GM12878 (cell line): ENCODE results near the gene SPRN. TPM values are rescaled to one million over a fixed set of nuclear protein-coding genes. Genes with fewer than 3 reads are reported as not detected.

Source experiments
- ATAC-seq: fragments of 200-7000 bp; cut with Tn5 transposase; 3 replicates; pipeline ENCODE4 v1.9.1; 2020; ENCODE audit warnings: mild to moderate bottlenecking, moderate library complexity
- BruUV-seq: library from RNA; stranded (reverse); fragments of 400-500 nt; replicated peaks from 2 replicates; lab custom pipeline; 2021; lab: Mats Ljungman, UMichigan
- CTCF ChIA-PET: fragments of 300-600 bp; sonication (Branson Sonifier 250); formaldehyde crosslinking; extraction: SDS; loops from one replicate; lab custom pipeline; 2021; ENCODE audit warnings: inconsistent platforms; lab: Yijun Ruan, JAX
- POLR2A ChIA-PET: fragments of 350-600 bp; formaldehyde crosslinking; extraction: SDS; loops from one replicate; lab custom pipeline; 2021; ENCODE audit warnings: inconsistent platforms; lab: Charles Lee
- RAD21 ChIA-PET: fragments of 300-600 bp; sonication (Branson Sonifier 250); formaldehyde crosslinking; loops from one replicate; lab custom pipeline; 2023; ENCODE audit warnings: antibody characterized with exemption; ENCODE audit not compliant: unreplicated experiment; lab: Charles Lee
- SMC1A ChIA-PET: fragments of 300-600 bp; sonication (Branson Sonifier 250); formaldehyde crosslinking; loops from one replicate; lab custom pipeline; 2023; ENCODE audit not compliant: unreplicated experiment, uncharacterized antibody; lab: Charles Lee
- DNase-seq: peaks from one replicate; pipeline ENCODE4 v3.0.0-alpha.2; 2011; ENCODE audit warnings: low read depth, low spot score
- FAIRE-seq: peaks from 3 replicates; lab custom pipeline; 2011; peaks lifted over from hg19 to GRCh38; lab: Jason Lieb, UNC
- H2AFZ ChIP-seq: 2 replicates; pipeline ENCODE4 v1.6.0; 2011; ENCODE audit warnings: low read depth, low read length, control low read depth; ENCODE audit not compliant: control insufficient read depth
- H3K27ac ChIP-seq: 2 replicates; pipeline ENCODE4 v1.5.1; 2011; ENCODE audit warnings: control low read depth; ENCODE audit not compliant: control insufficient read depth, insufficient read depth
- H3K27me3 ChIP-seq, 2 experiments: replicated peaks in 1 of 2; 2 replicates each; pipeline versions ENCODE4 v1.6.0 to v1.6.1; 2011; ENCODE audit warnings: low read length in 1 of 2; ENCODE audit not compliant: control insufficient read depth in 2 of 2, insufficient read depth in 2 of 2
- H3K36me3 ChIP-seq, 2 experiments: 2 replicates each; pipeline ENCODE4 v1.5.1; 2011; ENCODE audit warnings: low read length in 1 of 2; ENCODE audit not compliant: control insufficient read depth in 2 of 2, insufficient read depth in 2 of 2
- H3K4me1 ChIP-seq: 2 replicates; pipeline ENCODE4 v1.6.1; 2011; ENCODE audit warnings: mild to moderate bottlenecking, low read length, moderate library complexity, mixed read lengths; ENCODE audit not compliant: control insufficient read depth, insufficient read depth
- H3K4me2 ChIP-seq: 2 replicates; pipeline ENCODE4 v1.6.0; 2011; ENCODE audit warnings: control low read depth; ENCODE audit not compliant: control insufficient read depth, insufficient read depth
- H3K4me3 ChIP-seq: fragments of 200-600 bp; sonication (generic); 2 replicates; pipeline ENCODE4 v1.5.1; 2016
- H3K79me2 ChIP-seq: 2 replicates; pipeline ENCODE4 v1.6.0; 2011; ENCODE audit warnings: low read length; ENCODE audit not compliant: control insufficient read depth, insufficient read depth
- H3K9ac ChIP-seq: 2 replicates; pipeline ENCODE4 v1.8.0; 2011; ENCODE audit warnings: low read length, control low read depth, mixed read lengths; ENCODE audit not compliant: control insufficient read depth, insufficient read depth
- H3K9me3 ChIP-seq: replicated peaks from 3 replicates; pipeline ENCODE4 v1.5.1; 2011; ENCODE audit warnings: mild to moderate bottlenecking, low read length; ENCODE audit not compliant: control insufficient read depth, insufficient read depth
- H4K20me1 ChIP-seq: 2 replicates; pipeline ENCODE4 v1.6.0; 2011; ENCODE audit not compliant: control insufficient read depth, insufficient read depth
- CBFB ChIP-seq: IDR thresholded peaks from 2 replicates; pipeline ENCODE4 v1.6.1; 2016; ENCODE audit warnings: antibody characterized with exemption, low read depth
- CREB1 ChIP-seq: IDR thresholded peaks from 2 replicates; pipeline ENCODE4 v1.6.1; 2012; ENCODE audit warnings: low read depth, mild to moderate bottlenecking, inconsistent platforms
- GABPA ChIP-seq: IDR thresholded peaks from 2 replicates; pipeline ENCODE4 v1.6.1; 2014; ENCODE audit warnings: antibody characterized with exemption, low read depth, mild to moderate bottlenecking, inconsistent platforms
- HCFC1 ChIP-seq: fragments of 150-350 bp; IDR thresholded peaks from 2 replicates; pipeline ENCODE4 v1.6.1; 2014; ENCODE audit warnings: low read length
- PBX3 ChIP-seq: IDR thresholded peaks from 2 replicates; pipeline ENCODE4 v1.6.1; 2011; ENCODE audit warnings: mild to moderate bottlenecking, low read depth, low read length, moderate library complexity; ENCODE audit not compliant: insufficient replicate concordance
- POLR2AphosphoS5 ChIP-seq: IDR thresholded peaks from 2 replicates; pipeline ENCODE4 v1.6.1; 2011; ENCODE audit warnings: mild to moderate bottlenecking, low read length, inconsistent platforms
- SIX5 ChIP-seq: IDR thresholded peaks from 2 replicates; pipeline ENCODE4 v1.6.1; 2011; ENCODE audit warnings: mild to moderate bottlenecking, low read depth, low read length, moderate library complexity; ENCODE audit not compliant: severe bottlenecking
- STAT1 ChIP-seq: fragments of 450-650 bp; conservative IDR thresholded peaks from 2 replicates; pipeline ENCODE4 v1.6.1; 2014; ENCODE audit warnings: antibody characterized with exemption, mild to moderate bottlenecking
- ZNF217 ChIP-seq: fragments of 450-650 bp; IDR thresholded peaks from 2 replicates; pipeline ENCODE4 v1.6.1; 2017; ENCODE audit warnings: antibody characterized with exemption, mild to moderate bottlenecking
- ZSCAN29 ChIP-seq: fragments of 450-650 bp; IDR thresholded peaks from 2 replicates; pipeline ENCODE4 v1.6.1; 2017; ENCODE audit warnings: mild to moderate bottlenecking, moderate library complexity
- WGBS: methylation state at CpG from one replicate; pipeline ENCODE4 v1.1.6; 2016; ENCODE audit warnings: low lambda C conversion rate; ENCODE audit not compliant: insufficient replicate concordance, insufficient coverage; ENCODE audit errors: missing lambda C conversion rate; 5-methylcytosine and 5-hydroxymethylcytosine counted together
- in situ Hi-C: fragments of 300-500 bp; cut with MboI; formaldehyde crosslinking; loops from 9 replicates; pipeline ENCODE4 v1.14.3; 2018; ENCODE audit warnings: mixed read lengths
- intact Hi-C: fragments of 100-400 bp; cut with micrococcal nuclease; formaldehyde crosslinking; loops from one replicate; pipeline ENCODE4 v1.14.2; 2022; ENCODE audit not compliant: unreplicated experiment
- polyA plus RNA-seq, 11 experiments: library from polyadenylated mRNA; depleted of rRNA in 4 of 11; unstranded in 6 of 11; stranded (reverse) in 5 of 11; fragments of >200 nt; fragmentation: Nextera tagmentation in 4 of 11; fragmentation: Illumina TruSeq in 1 of 11; extraction: Ambion mirVana in 4 of 11; extraction: Trizol in 1 of 11; gene quantifications; 1 replicate in 1 of 11; 2 replicates in 10 of 11; pipeline versions ENCODE4 v1.2.1 to v1.2.3, GENCODE V29; 2011 to 2016; ENCODE audit warnings: inconsistent platforms in 2 of 11, missing spikeins in 2 of 11, low read depth in 1 of 11
- total RNA-seq, 4 experiments: library from RNA; depleted of rRNA in 3 of 4; stranded (reverse); fragments of >200 nt in 3 of 4; fragmentation: Illumina TruSeq in 1 of 4; extraction: Trizol in 1 of 4; gene quantifications; 2 replicates each; pipeline versions ENCODE4 v1.2.1 to v1.2.3, GENCODE V29; 2013 to 2021
- TF ChIP-seq, protein P1 (sequence below): fragments of 450-650 bp; IDR thresholded peaks from 2 replicates; pipeline ENCODE4 v1.6.1; 2017; ENCODE audit warnings: borderline replicate concordance
- TF ChIP-seq, protein P2 (sequence below): fragments of 450-650 bp; conservative IDR thresholded peaks from 2 replicates; pipeline ENCODE4 v1.6.1; 2017; ENCODE audit warnings: mild to moderate bottlenecking, moderate library complexity

SPRN gene
- total and polyA plus RNA-seq, 10 of the 15 experiments (the other 5 are each of a cell fraction or from before 2014, with no cell fraction given), result 0.03 to 0.96 (median 0.46) TPM; not detected in 6

DNA sequence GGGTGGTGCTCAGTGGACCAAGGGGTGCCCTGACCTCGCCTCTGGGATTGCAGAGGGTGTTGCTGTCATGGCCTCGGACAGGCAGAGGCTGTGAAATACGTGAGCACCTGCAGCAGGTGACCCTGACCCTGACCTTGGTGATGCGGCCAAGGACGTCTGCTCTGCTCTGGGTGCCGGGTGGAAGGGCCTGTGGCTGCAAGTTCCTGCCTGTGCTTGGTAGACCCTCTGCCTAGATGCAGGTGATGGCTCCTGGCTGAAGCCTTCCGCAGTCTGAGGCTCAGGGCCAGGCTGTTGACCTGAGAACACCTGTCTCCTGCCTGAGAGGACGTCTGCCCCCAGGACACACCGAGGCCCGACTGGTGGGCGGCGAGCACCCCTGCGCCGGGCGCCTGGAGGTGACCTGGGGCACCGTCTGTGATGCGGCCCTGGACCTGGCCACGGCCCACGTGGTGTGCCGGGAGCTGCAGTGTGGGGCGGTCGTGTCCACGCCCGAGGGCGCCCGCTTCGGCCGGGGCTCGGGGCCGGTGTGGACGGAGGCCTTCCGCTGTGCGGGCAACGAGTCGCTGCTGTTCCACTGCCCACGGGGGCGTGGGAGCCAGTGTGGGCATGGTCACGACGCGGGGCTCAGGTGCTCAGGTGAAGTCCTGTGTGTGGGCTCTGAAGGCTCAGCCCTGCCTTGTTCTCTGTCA is 33.7 kb upstream of the SPRN start:
- no peak for ATAC-seq
- DNase-seq, result no peak
- RAD21 ChIA-PET, result no interaction called here
- no peak overlapping the region for H2AFZ ChIP-seq
- H3K9ac ChIP-seq, result no peak overlapping the region
- no peaks in the 10 kb centered on the region for H3K27me3 ChIP-seq
- SMC1A ChIA-PET, result no interaction called here
- H4K20me1 ChIP-seq, result no peaks in the 10 kb centered on the region
- intact Hi-C loops, result no loop called here
- H3K4me1 ChIP-seq, result no peaks in the 10 kb centered on the region
- H3K9me3 ChIP-seq, result no peaks in the 10 kb centered on the region; the same call in 2 of the 3 replicates
- FAIRE-seq, result no peak
- TF ChIP-seq STAT1, result no peak
- POLR2A ChIA-PET, result no interaction called here
- BruUV-seq, result no TSS peak
- CTCF ChIA-PET, result no interaction called here
- H3K79me2 ChIP-seq, result no peaks in the 10 kb centered on the region
- WGBS, result 69% methylated on average over 26 of the region's 40 CpGs
- no peak overlapping the region for H3K4me2 ChIP-seq
- no peak overlapping the region for H3K27ac ChIP-seq
- H3K36me3 ChIP-seq, result no peaks in the 10 kb centered on the region
- no peak overlapping the region for H3K4me3 ChIP-seq
- in situ Hi-C loops, result no loop called here

GRCh38 chr10:133457100-133457841 is 32.8 kb upstream of the SPRN start:
- 80% methylated on average over 31 of the region's 34 CpGs for WGBS
- Histone ChIP-seq H2AFZ (no peak overlapping the region), H3K4me2 (no peak overlapping the region), H3K79me2 (no peaks in the 10 kb centered on the region), H3K36me3 (no peaks in the 10 kb centered on the region), H3K27me3 (no peaks in the 10 kb centered on the region), H3K4me3 (no peak overlapping the region), H3K4me1 (no peaks in the 10 kb centered on the region), H4K20me1 (no peaks in the 10 kb centered on the region), H3K9ac (no peak overlapping the region), H3K27ac (no peak overlapping the region), H3K9me3 (no peaks in the 10 kb centered on the region; the same call in 2 of the 3 replicates)
- DNase-seq (no peak), FAIRE-seq (no peak), ATAC-seq (no peak)
- no TSS peak for BruUV-seq
- in situ Hi-C loops, result no loop called here
- ChIA-PET CTCF (interaction anchor here (0.7 kb wide), 1 partner anchor 128 kb away, joined by 3 read pairs; no protein-coding TSS in a partner anchor), POLR2A (no interaction called here), SMC1A (no interaction called here), RAD21 (no interaction called here)
- intact Hi-C loops, result no loop called here
- no peak for TF ChIP-seq ZNF217
- TF ChIP-seq, protein P1, sequence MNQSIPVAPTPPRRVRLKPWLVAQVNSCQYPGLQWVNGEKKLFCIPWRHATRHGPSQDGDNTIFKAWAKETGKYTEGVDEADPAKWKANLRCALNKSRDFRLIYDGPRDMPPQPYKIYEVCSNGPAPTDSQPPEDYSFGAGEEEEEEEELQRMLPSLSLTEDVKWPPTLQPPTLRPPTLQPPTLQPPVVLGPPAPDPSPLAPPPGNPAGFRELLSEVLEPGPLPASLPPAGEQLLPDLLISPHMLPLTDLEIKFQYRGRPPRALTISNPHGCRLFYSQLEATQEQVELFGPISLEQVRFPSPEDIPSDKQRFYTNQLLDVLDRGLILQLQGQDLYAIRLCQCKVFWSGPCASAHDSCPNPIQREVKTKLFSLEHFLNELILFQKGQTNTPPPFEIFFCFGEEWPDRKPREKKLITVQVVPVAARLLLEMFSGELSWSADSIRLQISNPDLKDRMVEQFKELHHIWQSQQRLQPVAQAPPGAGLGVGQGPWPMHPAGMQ, result no peak
- TF ChIP-seq GABPA, result no peak
- TF ChIP-seq POLR2AphosphoS5, result no peak
- no peak for TF ChIP-seq ZSCAN29
- TF ChIP-seq, protein P2, sequence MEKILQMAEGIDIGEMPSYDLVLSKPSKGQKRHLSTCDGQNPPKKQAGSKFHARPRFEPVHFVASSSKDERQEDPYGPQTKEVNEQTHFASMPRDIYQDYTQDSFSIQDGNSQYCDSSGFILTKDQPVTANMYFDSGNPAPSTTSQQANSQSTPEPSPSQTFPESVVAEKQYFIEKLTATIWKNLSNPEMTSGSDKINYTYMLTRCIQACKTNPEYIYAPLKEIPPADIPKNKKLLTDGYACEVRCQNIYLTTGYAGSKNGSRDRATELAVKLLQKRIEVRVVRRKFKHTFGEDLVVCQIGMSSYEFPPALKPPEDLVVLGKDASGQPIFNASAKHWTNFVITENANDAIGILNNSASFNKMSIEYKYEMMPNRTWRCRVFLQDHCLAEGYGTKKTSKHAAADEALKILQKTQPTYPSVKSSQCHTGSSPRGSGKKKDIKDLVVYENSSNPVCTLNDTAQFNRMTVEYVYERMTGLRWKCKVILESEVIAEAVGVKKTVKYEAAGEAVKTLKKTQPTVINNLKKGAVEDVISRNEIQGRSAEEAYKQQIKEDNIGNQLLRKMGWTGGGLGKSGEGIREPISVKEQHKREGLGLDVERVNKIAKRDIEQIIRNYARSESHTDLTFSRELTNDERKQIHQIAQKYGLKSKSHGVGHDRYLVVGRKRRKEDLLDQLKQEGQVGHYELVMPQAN, result no peak
- TF ChIP-seq CBFB, result no peak
- TF ChIP-seq HCFC1, result no peak
- no peak for TF ChIP-seq SIX5
- no peak for TF ChIP-seq PBX3
- TF ChIP-seq CREB1, result no peak
